SK-N-SH treated with all-trans-retinoic acid at 6 μM for 48 hours (cell line): ENCODE measurements around the gene NKD1.

Experiments used
- ATAC-seq: fragments of 200-7000 bp; cut with Tn5 transposase; 3 replicates; pipeline ENCODE4 v1.9.1; 2020; ENCODE audit warnings: mild to moderate bottlenecking, moderate library complexity
- ARNTL ChIP-seq: fragments of 450-650 bp; formaldehyde crosslinking; IDR thresholded peaks from 2 replicates; pipeline ENCODE4 v1.5.0; 2020; ENCODE audit warnings: low read depth, mild to moderate bottlenecking, moderate library complexity, borderline replicate concordance
- CSDC2 ChIP-seq: fragments of 250-450 bp; sonication (Bioruptor Pico); IDR thresholded peaks from 2 replicates; pipeline ENCODE4 v1.5.0; 2020; ENCODE audit warnings: mild to moderate bottlenecking, moderate library complexity
- CSRNP3 ChIP-seq: fragments of 250-450 bp; sonication (Bioruptor Pico); IDR thresholded peaks from 2 replicates; pipeline ENCODE4 v1.5.1; 2021; ENCODE audit warnings: mild to moderate bottlenecking, moderate library complexity
- ESRRG ChIP-seq: fragments of 250-450 bp; sonication (Bioruptor Pico); IDR thresholded peaks from 2 replicates; pipeline ENCODE4 v1.6.1; 2021; ENCODE audit warnings: mild to moderate bottlenecking
- GLIS3 ChIP-seq: fragments of 250-450 bp; sonication (Bioruptor Pico); IDR thresholded peaks from 2 replicates; pipeline ENCODE4 v1.5.0; 2020; ENCODE audit warnings: mild to moderate bottlenecking, moderate library complexity
- ISL1 ChIP-seq: fragments of 250-450 bp; sonication (Bioruptor Pico); IDR thresholded peaks from 2 replicates; pipeline ENCODE4 v2.1.2; 2022; ENCODE audit warnings: mild to moderate bottlenecking, moderate library complexity
- POU6F1 ChIP-seq: fragments of 250-450 bp; sonication (Bioruptor Pico); IDR thresholded peaks from 2 replicates; pipeline ENCODE4 v1.8.0; 2021; ENCODE audit warnings: low read depth, mild to moderate bottlenecking, moderate library complexity, borderline replicate concordance
- PPARA ChIP-seq: fragments of 250-450 bp; sonication (Bioruptor Pico); IDR thresholded peaks from 2 replicates; pipeline ENCODE4 v1.5.0; 2020; ENCODE audit warnings: mild to moderate bottlenecking, borderline replicate concordance
- RARB ChIP-seq: fragments of 250-450 bp; sonication (Bioruptor Pico); IDR thresholded peaks from 2 replicates; pipeline ENCODE4 v1.8.0; 2021; ENCODE audit warnings: mild to moderate bottlenecking, moderate library complexity
- SNAI2 ChIP-seq: fragments of 250-450 bp; sonication (Bioruptor Pico); IDR thresholded peaks from 2 replicates; pipeline ENCODE4 v1.5.0; 2020; ENCODE audit warnings: mild to moderate bottlenecking, moderate library complexity
- TCF4 ChIP-seq: fragments of 250-450 bp; sonication (Bioruptor Pico); IDR thresholded peaks from 2 replicates; pipeline ENCODE4 v1.8.0; 2021; ENCODE audit warnings: mild to moderate bottlenecking, moderate library complexity, borderline replicate concordance
- TOX ChIP-seq: fragments of 250-450 bp; sonication (Bioruptor Pico); IDR thresholded peaks from 2 replicates; pipeline ENCODE4 v1.8.0; 2021; ENCODE audit warnings: mild to moderate bottlenecking, moderate library complexity, borderline replicate concordance
- ZC3H10 ChIP-seq: fragments of 250-450 bp; sonication (Bioruptor Pico); IDR thresholded peaks from 2 replicates; pipeline ENCODE4 v1.5.1; 2021; ENCODE audit warnings: mild to moderate bottlenecking, moderate library complexity
- ZFP3 ChIP-seq: fragments of 250-450 bp; sonication (Bioruptor Pico); IDR thresholded peaks from 2 replicates; pipeline ENCODE4 v1.5.0; 2020; ENCODE audit warnings: mild to moderate bottlenecking, moderate library complexity
- ZFP30 ChIP-seq: fragments of 450-650 bp; formaldehyde crosslinking; IDR thresholded peaks from 2 replicates; pipeline ENCODE4 v1.5.0; 2022; ENCODE audit warnings: mild to moderate bottlenecking, moderate library complexity
- ZNF565 ChIP-seq: fragments of 450-650 bp; formaldehyde crosslinking; conservative IDR thresholded peaks from 2 replicates; pipeline ENCODE4 v1.5.0; 2020; ENCODE audit warnings: low read depth, mild to moderate bottlenecking, moderate library complexity
- ZNF70 ChIP-seq: fragments of 450-650 bp; formaldehyde crosslinking; IDR thresholded peaks from 2 replicates; pipeline ENCODE4 v1.5.0; 2020; ENCODE audit warnings: mild to moderate bottlenecking, moderate library complexity
- ZNF8 ChIP-seq: fragments of 450-650 bp; formaldehyde crosslinking; IDR thresholded peaks from 2 replicates; pipeline ENCODE4 v1.5.0; 2020; ENCODE audit warnings: mild to moderate bottlenecking, moderate library complexity
- TF ChIP-seq, protein P1 (sequence below): fragments of 250-450 bp; sonication (Bioruptor Pico); IDR thresholded peaks from 2 replicates; pipeline ENCODE4 v1.5.0; 2020; ENCODE audit warnings: mild to moderate bottlenecking, moderate library complexity
- TF ChIP-seq, protein P2 (sequence below): fragments of 250-450 bp; sonication (Bioruptor Pico); IDR thresholded peaks from 2 replicates; pipeline ENCODE4 v1.8.0; 2020; ENCODE audit warnings: mild to moderate bottlenecking, moderate library complexity, borderline replicate concordance

Gene NKD1

DNA sequence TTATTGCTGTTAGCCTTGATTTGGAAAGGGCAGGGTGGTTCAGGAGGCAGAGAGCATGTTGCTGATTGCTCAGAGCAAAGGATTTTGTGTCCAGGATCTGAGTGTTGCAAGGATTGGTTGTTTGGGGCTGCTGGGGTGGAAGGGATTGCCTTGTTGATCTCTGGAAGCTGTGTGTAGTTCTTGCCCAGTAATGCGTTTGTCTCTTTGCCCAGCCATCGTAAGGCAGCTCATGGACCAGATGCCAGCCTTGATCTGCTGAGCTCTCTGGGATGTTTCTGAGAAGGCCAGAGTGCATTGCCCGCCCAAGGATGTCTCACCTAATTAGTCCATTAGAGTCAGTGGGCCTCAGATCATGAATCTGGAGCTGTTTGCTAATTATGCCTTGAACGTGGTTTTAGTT lies 33.6 kb downstream of the NKD1 start (continued):
- TF ChIP-seq, protein P1, sequence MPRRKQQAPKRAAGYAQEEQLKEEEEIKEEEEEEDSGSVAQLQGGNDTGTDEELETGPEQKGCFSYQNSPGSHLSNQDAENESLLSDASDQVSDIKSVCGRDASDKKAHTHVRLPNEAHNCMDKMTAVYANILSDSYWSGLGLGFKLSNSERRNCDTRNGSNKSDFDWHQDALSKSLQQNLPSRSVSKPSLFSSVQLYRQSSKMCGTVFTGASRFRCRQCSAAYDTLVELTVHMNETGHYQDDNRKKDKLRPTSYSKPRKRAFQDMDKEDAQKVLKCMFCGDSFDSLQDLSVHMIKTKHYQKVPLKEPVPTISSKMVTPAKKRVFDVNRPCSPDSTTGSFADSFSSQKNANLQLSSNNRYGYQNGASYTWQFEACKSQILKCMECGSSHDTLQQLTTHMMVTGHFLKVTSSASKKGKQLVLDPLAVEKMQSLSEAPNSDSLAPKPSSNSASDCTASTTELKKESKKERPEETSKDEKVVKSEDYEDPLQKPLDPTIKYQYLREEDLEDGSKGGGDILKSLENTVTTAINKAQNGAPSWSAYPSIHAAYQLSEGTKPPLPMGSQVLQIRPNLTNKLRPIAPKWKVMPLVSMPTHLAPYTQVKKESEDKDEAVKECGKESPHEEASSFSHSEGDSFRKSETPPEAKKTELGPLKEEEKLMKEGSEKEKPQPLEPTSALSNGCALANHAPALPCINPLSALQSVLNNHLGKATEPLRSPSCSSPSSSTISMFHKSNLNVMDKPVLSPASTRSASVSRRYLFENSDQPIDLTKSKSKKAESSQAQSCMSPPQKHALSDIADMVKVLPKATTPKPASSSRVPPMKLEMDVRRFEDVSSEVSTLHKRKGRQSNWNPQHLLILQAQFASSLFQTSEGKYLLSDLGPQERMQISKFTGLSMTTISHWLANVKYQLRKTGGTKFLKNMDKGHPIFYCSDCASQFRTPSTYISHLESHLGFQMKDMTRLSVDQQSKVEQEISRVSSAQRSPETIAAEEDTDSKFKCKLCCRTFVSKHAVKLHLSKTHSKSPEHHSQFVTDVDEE (CRISPR knock-in tag), result no peak

GRCh38 chr16:50583211-50583610 lies 35.0 kb downstream of the NKD1 start:
- no peak for ATAC-seq
- TF ChIP-seq TOX (CRISPR knock-in tag) (no peak), ESRRG (no peak), ZNF8 (no peak), ZNF565 (CRISPR knock-in tag) (no peak), ZNF70 (no peak), TCF4 (CRISPR knock-in tag) (no peak), SNAI2 (CRISPR knock-in tag) (no peak), POU6F1 (no peak), GLIS3 (no peak), RARB (no peak), PPARA (CRISPR knock-in tag) (no peak)
- TF ChIP-seq, protein P1 (CRISPR knock-in tag), result no peak
- TF ChIP-seq, protein P2, sequence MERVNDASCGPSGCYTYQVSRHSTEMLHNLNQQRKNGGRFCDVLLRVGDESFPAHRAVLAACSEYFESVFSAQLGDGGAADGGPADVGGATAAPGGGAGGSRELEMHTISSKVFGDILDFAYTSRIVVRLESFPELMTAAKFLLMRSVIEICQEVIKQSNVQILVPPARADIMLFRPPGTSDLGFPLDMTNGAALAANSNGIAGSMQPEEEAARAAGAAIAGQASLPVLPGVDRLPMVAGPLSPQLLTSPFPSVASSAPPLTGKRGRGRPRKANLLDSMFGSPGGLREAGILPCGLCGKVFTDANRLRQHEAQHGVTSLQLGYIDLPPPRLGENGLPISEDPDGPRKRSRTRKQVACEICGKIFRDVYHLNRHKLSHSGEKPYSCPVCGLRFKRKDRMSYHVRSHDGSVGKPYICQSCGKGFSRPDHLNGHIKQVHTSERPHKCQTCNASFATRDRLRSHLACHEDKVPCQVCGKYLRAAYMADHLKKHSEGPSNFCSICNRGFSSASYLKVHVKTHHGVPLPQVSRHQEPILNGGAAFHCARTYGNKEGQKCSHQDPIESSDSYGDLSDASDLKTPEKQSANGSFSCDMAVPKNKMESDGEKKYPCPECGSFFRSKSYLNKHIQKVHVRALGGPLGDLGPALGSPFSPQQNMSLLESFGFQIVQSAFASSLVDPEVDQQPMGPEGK, result no peak

DNA sequence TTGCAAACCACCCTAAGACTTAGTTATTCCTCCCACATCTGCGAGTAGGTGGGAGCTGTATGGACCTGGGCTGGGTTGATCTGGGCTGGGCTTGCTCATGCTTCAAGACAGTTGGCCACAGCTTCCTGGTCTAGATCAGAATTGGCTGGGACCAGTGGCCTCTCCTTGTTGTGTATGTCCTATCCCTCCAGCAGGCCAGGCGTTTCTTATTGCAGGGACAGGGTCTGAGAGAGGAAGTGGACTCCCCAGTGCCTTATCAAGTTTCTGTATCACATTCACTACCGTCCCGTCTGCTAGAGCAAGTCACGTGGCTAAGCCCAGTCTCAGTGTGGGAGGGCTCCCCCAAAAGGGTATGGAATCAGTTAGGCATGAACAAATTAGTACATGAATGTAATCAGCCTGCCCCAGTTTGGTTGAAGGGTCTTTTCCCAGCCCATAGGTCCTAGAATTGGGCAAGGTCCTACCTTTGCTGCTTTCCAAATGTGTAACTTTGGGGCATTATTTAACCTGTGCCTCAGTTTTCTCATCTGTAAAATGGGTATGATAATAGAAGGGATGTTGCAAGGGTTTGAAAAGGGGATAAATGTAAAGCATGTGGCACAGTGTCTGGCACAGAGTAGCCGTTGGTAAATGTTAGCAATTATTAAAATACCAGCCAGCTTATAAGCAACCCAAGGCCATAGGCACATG lies 36.0 kb downstream of the NKD1 start:
- TF ChIP-seq ZFP30 (CRISPR knock-in tag), result no peak
- no peak for TF ChIP-seq CSRNP3 (CRISPR knock-in tag)
- no peak for TF ChIP-seq ZNF8
- TF ChIP-seq POU6F1, result no peak
- no peak for TF ChIP-seq ZNF70
- no peak for TF ChIP-seq TCF4 (CRISPR knock-in tag)
- TF ChIP-seq ISL1 (CRISPR knock-in tag), result no peak
- TF ChIP-seq ZC3H10 (CRISPR knock-in tag), result no peak
- no peak for TF ChIP-seq ARNTL
- no peak for TF ChIP-seq CSDC2 (CRISPR knock-in tag)
- no peak for TF ChIP-seq GLIS3
- no peak for TF ChIP-seq ZFP3 (CRISPR knock-in tag)
- TF ChIP-seq RARB, result no peak
- TF ChIP-seq PPARA (CRISPR knock-in tag), result no peak
- no peak for TF ChIP-seq TOX (CRISPR knock-in tag)
- TF ChIP-seq SNAI2 (CRISPR knock-in tag), result no peak
- no peak for TF ChIP-seq ESRRG
- TF ChIP-seq, all 23 proteins: peak for 0
- ATAC-seq, result no peak
